Cardiac fibroblast (primary cell): ENCODE results near the gene RFK.

Source experiments
- DNase-seq, 2 donors: peaks; one replicate each; pipeline versions ENCODE4 v3.0.0 to v3.0.0-alpha.2; 2010; ENCODE audit warnings: low read depth in 2 of 2
- H3K4me3 ChIP-seq, 2 donors: replicated peaks in 1 of 2; 1 replicate in 1 of 2; 2 replicates in 1 of 2; pipeline ENCODE4 v1.5.1; 2011; ENCODE audit warnings: low read depth in 2 of 2, low read length in 2 of 2, mild to moderate bottlenecking in 2 of 2, moderate library complexity in 1 of 2
- CTCF ChIP-seq: IDR thresholded peaks from one replicate; pipeline ENCODE4 v1.5.1; 2011; ENCODE audit warnings: low read depth, mild to moderate bottlenecking, low read length, inconsistent platforms

The RFK gene

GRCh38 chr9:76400534-76401096 is 6.4 kb upstream of the RFK start:
- TF ChIP-seq CTCF: no peak
- peak in 1 of 2 donors; percentile 62 for DNase-seq
- H3K4me3 ChIP-seq: no peak overlapping the region

- no peak for TF ChIP-seq CTCF
- no peak for DNase-seq
- H3K4me3 ChIP-seq: no peak overlapping the region
Measured at GRCh38 chr9:76399856-76400255, 5.6 kb upstream of the RFK start.

- DNase-seq: no peak
- no peak for TF ChIP-seq CTCF
- H3K4me3 ChIP-seq: no peak overlapping the region
Measured at GRCh38 chr9:76396597-76396996, 2.4 kb upstream of the RFK start.

- DNase-seq: no peak
- no peak for TF ChIP-seq CTCF
- H3K4me3 ChIP-seq: no peak overlapping the region
Measured at GRCh38 chr9:76396144-76396543, 1.9 kb upstream of the RFK start.

GRCh38 chr9:76395381-76395780 is 1.2 kb upstream of the RFK start:
- DNase-seq: no peak
- TF ChIP-seq CTCF: no peak
- no peak overlapping the region for H3K4me3 ChIP-seq

- TF ChIP-seq CTCF: no peak
- H3K4me3 ChIP-seq: peak overlapping the region; percentile 68 to 78
- peak in 1 of 2 donors; percentile 44 for DNase-seq
Measured at GRCh38 chr9:76394960-76395252, 680 bp upstream of the RFK start.

- DNase-seq: peak in 1 of 2 donors; percentile 30
- TF ChIP-seq CTCF: no peak
- H3K4me3 ChIP-seq: no peak overlapping the region
Measured at GRCh38 chr9:76390656-76391055, 3.6 kb downstream of the RFK start.
